Body of pancreas (tissue), 4 donors: Measurements from ENCODE around the gene ACAD8.

Source experiments
- POLR2A ChIP-seq, 3 donors: fragments of 450-650 bp; IDR thresholded peaks; one replicate each; pipeline ENCODE4 v1.6.1; 2016; ENCODE audit warnings: antibody characterized with exemption in 3 of 3, mild to moderate bottlenecking in 2 of 3
- TF ChIP-seq, protein P1 (sequence below), 7 experiments: fragments of 450-650 bp in 4 of 7; fragments of 200-600 bp in 3 of 7; sonication (generic) in 3 of 7; IDR thresholded peaks; one replicate each; pipeline ENCODE4 v1.5.1; 2016 to 2019; ENCODE audit warnings: antibody characterized with exemption in 7 of 7

- TF ChIP-seq, protein P1, sequence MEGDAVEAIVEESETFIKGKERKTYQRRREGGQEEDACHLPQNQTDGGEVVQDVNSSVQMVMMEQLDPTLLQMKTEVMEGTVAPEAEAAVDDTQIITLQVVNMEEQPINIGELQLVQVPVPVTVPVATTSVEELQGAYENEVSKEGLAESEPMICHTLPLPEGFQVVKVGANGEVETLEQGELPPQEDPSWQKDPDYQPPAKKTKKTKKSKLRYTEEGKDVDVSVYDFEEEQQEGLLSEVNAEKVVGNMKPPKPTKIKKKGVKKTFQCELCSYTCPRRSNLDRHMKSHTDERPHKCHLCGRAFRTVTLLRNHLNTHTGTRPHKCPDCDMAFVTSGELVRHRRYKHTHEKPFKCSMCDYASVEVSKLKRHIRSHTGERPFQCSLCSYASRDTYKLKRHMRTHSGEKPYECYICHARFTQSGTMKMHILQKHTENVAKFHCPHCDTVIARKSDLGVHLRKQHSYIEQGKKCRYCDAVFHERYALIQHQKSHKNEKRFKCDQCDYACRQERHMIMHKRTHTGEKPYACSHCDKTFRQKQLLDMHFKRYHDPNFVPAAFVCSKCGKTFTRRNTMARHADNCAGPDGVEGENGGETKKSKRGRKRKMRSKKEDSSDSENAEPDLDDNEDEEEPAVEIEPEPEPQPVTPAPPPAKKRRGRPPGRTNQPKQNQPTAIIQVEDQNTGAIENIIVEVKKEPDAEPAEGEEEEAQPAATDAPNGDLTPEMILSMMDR (IDR thresholded peaks at IDR 0.05), result no peak
- no peak for TF ChIP-seq POLR2A (IDR thresholded peaks at IDR 0.05)
Measured at GRCh38 chr11:134246678-134247077, 6.7 kb upstream of the ACAD8 start.
